Ovary (tissue), 9 donors: ENCODE measurements around the gene LEFTY2. TPM values are rescaled to one million over a fixed set of nuclear protein-coding genes. Genes with fewer than 3 reads are reported as not detected.

Experiments used
- DNase-seq, 5 donors: peaks; one replicate each; pipeline ENCODE4 v3.0.0-alpha.2; 2019 to 2020
- H3K27ac ChIP-seq, 2 donors: fragments of 200-600 bp; one replicate each; pipeline versions ENCODE4 v1.5.1 to v1.8.0; 2019 to 2022
- H3K27me3 ChIP-seq: fragments of 200-600 bp; one replicate; pipeline ENCODE4 v1.8.0; 2022
- H3K36me3 ChIP-seq: fragments of 200-600 bp; sonication (generic); one replicate; pipeline ENCODE4 v1.5.1; 2019
- H3K4me1 ChIP-seq: one replicate; pipeline ENCODE4 v1.8.1; 2013; ENCODE audit warnings: mild to moderate bottlenecking, moderate library complexity; ENCODE audit not compliant: insufficient read depth
- H3K4me3 ChIP-seq: fragments of 200-600 bp; sonication (generic); one replicate; pipeline ENCODE4 v1.5.1; 2017
- H3K9me3 ChIP-seq, 2 donors: fragments of 200-600 bp in 1 of 2; sonication (generic) in 1 of 2; one replicate each; pipeline versions ENCODE4 v1.5.1 to v1.8.1; 2013 to 2019; ENCODE audit warnings: mild to moderate bottlenecking in 1 of 2, moderate library complexity in 1 of 2
- EP300 ChIP-seq: sonication (generic); formaldehyde crosslinking; IDR thresholded peaks from one replicate; pipeline ENCODE4 v1.6.1; 2017; ENCODE audit warnings: antibody characterized with exemption
- POLR2A ChIP-seq: fragments of 450-650 bp; IDR thresholded peaks from one replicate; pipeline ENCODE4 v1.6.1; 2017; ENCODE audit warnings: antibody characterized with exemption, mild to moderate bottlenecking, moderate library complexity
- WGBS, 3 donors: extraction: QIAGEN DNeasy Blood & Tissue Kit in 1 of 3; methylation state at CpG; one replicate each; pipeline versions ENCODE4 v1.1.5 to v1.1.7; 2013 to 2017; 5-methylcytosine and 5-hydroxymethylcytosine counted together
- intact Hi-C, 4 donors: fragments of 100-400 bp; cut with DNase I; formaldehyde crosslinking; loops; one replicate each; pipeline versions ENCODE4 v1.11.0 to v1.15.1; 2022 to 2023
- polyA plus RNA-seq, 2 donors: library from polyadenylated mRNA; stranded (reverse); fragments of 200-250 nt in 1 of 2; fragments of 350-450 nt in 1 of 2; fragmentation: Illumina TruSeq in 1 of 2; extraction: RNeasy Lipid Tissue Mini Kit (QIAGEN cat#74804) in 1 of 2; gene quantifications; one replicate each; pipeline ENCODE4 v1.2.3, GENCODE V29; 2013 to 2014
- total RNA-seq, 7 donors: library from RNA; depleted of rRNA in 2 of 7; stranded (reverse); fragments of >200 nt in 2 of 7; fragmentation: NEBNext Ultra II Directional in 3 of 7; extraction: Animal tissue kit (Norgen Biotek cat#: 25700) in 3 of 7; gene quantifications; one replicate each; pipeline versions ENCODE4 v1.1.0 to v1.2.4, GENCODE V29; 2016 to 2023
- TF ChIP-seq, protein P1 (sequence below), 3 donors: fragments of 450-650 bp in 2 of 3; fragments of 200-600 bp in 1 of 3; IDR thresholded peaks; one replicate each; pipeline versions ENCODE4 v1.5.1 to v1.8.0; 2016 to 2022; ENCODE audit warnings: antibody characterized with exemption in 3 of 3, mild to moderate bottlenecking in 1 of 3
- donor health status: DM: no; HTN: no; CAD: no; lungs with moderate emphysema.
- donor health status: DM: no; HTN: no; CAD: no.
- donor health status: Bipolar disorder and iron deficiency.
- donor health status: DM: yes; HTN: yes; CAD: no.
- donor health status: DM: no; HTN: no; CAD: no.
- donor health status: DM: yes; HTN: yes; CAD: no.

Gene LEFTY2
- total and polyA plus RNA-seq, 9 donors: 9.7 to 196 (median 21.4) TPM

DNA sequence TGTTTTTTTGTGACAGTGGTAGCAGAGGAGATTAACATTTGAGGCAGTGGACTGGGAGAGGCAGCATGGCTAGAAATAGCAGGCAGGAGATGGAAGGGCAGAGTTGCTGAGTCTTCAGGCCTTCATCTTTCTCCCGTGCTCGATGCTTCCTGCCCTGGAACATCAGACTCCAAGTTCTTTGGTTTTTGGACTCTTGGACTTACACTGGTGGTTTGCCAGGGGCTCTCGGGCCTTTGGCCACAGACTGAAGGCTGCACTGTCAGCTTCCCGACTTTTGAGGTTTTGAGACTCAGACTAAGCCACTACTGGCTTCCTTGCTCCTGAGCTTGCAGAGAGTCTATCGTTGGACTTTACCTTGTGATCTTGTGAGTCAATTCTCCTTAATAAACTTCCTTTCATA lies 24.2 kb upstream of the LEFTY2 start:
- H3K27me3 ChIP-seq: no peaks in the 10 kb centered on the region
- WGBS, 3 donors: 35 to 49% (median 44%) methylated on average over 5 of the region's 5 CpGs
- H3K27ac ChIP-seq: peak overlapping the region in 1 of 2 donors; percentile 26
- H3K4me3 ChIP-seq: no peak overlapping the region
- no peaks in the 10 kb centered on the region for H3K36me3 ChIP-seq
- H3K9me3 ChIP-seq: no peaks in the 10 kb centered on the region
- TF ChIP-seq POLR2A: no peak
- TF ChIP-seq, protein P1, sequence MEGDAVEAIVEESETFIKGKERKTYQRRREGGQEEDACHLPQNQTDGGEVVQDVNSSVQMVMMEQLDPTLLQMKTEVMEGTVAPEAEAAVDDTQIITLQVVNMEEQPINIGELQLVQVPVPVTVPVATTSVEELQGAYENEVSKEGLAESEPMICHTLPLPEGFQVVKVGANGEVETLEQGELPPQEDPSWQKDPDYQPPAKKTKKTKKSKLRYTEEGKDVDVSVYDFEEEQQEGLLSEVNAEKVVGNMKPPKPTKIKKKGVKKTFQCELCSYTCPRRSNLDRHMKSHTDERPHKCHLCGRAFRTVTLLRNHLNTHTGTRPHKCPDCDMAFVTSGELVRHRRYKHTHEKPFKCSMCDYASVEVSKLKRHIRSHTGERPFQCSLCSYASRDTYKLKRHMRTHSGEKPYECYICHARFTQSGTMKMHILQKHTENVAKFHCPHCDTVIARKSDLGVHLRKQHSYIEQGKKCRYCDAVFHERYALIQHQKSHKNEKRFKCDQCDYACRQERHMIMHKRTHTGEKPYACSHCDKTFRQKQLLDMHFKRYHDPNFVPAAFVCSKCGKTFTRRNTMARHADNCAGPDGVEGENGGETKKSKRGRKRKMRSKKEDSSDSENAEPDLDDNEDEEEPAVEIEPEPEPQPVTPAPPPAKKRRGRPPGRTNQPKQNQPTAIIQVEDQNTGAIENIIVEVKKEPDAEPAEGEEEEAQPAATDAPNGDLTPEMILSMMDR (IDR thresholded peaks at IDR 0.05): no peak
- TF ChIP-seq EP300: no peak
- H3K4me1 ChIP-seq: peaks cover 2% of the 10 kb centered on the region
- peak in 2 of 5 donors; percentile 16 to 38 for DNase-seq
- intact Hi-C loops: no loop called here

DNA sequence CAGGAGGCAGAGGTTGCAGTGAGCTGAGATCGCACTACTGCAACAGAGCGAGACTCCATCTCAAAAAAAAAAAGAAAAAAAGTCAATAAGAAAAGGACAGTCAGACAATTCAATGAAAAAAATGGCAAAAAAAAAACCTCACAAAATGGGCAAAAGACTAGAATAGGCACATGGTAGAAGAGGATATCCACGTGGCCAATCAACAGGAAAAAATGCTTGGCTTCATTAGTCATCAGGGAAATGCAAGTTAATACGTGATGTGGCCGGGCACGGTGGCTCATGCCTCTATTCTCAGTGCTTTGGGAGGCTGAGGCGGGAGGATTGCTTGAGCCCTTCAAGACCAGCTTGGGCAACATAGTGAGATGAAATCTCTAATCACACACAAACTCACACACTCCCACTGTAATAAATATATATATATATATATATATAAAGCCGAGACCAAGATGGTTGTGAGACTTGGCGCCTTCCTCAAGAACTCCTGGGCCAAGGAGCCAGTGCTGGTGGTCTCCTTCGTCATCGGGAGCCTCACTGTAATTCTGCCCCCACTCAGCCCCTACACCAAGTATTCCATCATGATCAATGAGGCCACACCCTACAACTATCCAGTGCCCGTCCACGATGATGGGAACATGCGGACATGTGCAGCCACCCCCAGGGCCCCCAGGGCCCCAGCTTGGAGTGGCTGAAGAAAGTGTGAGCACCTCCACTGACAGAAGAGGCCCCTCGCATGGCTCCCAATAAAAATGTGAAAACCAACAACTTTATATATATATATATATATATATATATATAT lies 22.9 kb upstream of the LEFTY2 start:
- H3K36me3 ChIP-seq: no peaks in the 10 kb centered on the region
- no peaks in the 10 kb centered on the region for H3K9me3 ChIP-seq
- no peak overlapping the region for H3K4me3 ChIP-seq
- H3K4me1 ChIP-seq: peaks cover 2% of the 10 kb centered on the region
- 89 to 94% (median 92%) methylated on average over 15 of the region's 15 CpGs for whole genome bisulfite sequencing, 3 donors
- intact Hi-C loops: no loop called here
- TF ChIP-seq POLR2A: no peak
- TF ChIP-seq, protein P1 (IDR thresholded peaks at IDR 0.05): no peak
- no peak for TF ChIP-seq EP300
- no peaks in the 10 kb centered on the region for H3K27me3 ChIP-seq
- H3K27ac ChIP-seq: no peak overlapping the region
- peak in 1 of 5 donors; percentile 10 for DNase-seq

DNA sequence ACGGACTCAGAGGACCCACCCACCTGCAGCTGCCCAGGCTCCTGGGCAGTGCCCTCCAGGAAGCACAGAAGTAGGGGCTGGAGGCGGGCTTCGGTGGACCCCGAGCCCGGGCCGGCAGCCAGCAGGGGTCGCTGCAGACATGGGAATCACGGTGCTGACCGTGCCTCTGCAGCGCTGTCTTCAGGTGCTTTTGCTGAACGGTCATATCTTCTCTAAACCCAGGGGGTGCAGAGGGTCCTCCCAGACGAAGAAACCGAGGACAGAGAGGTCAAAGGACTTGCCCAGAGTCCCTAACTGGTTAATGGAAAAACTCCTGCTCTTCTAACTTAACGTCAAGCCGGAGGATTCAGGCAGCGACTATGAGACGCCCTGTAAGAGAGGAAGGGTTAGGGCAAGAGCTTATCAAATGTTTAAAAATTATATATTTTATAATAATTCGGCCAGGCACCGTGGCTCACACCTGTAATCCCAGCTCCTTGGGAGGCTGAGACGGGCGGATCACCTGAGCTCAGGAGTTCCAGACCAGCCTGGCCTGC lies 21.5 kb upstream of the LEFTY2 start:
- intact Hi-C loops: no loop called here
- WGBS, 3 donors: 31 to 37% (median 36%) methylated on average over 21 of the region's 21 CpGs
- TF ChIP-seq EP300 (no peak), POLR2A (no peak)
- TF ChIP-seq, protein P1 (IDR thresholded peaks at IDR 0.05): no peak
- Histone ChIP-seq H3K4me1 (peaks cover 2% of the 10 kb centered on the region), H3K27me3 (no peaks in the 10 kb centered on the region), H3K36me3 (no peaks in the 10 kb centered on the region), H3K4me3 (no peak overlapping the region), H3K9me3 (no peaks in the 10 kb centered on the region), H3K27ac (no peak overlapping the region)
- peak in 2 of 5 donors; percentile 23 to 62 for DNase-seq

DNA sequence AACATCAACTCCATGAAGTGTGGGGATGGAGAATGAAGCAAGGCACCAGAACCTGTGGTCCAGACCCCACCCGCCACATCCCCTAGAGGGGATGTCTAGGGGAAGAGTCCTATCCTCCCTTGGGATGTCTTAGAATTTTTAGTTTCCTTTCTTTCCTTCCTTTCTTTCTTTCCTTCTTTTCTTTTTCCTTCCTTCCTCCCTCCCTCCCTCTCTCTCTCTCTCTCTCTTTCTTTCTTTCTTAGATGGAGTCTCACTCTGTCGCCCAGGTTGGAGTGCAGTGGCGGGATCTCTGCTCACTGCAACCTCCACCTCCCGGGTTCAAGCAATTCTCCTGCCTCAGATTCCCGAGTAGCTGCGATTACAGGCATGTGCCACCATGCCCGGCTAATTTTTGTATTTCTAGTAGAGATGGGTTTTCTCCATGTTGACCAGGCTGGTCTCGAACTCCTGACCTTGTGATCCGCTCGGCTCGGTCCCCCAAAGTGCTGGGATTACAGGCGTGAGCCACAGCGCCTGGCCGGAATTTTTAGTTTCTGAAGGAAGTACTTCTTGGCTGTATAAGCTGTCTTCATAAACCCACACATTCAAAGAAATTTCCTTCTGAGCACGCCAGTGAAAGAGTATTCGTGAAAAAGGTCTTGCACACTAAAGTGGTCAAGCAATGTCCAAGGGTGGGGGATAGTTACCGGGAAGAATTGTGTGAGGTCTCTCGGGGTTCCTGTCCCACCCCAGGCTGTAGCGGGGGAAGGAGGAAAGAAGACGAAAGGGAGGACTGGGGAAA lies 20.8 kb upstream of the LEFTY2 start:
- no peak for DNase-seq
- H3K36me3 ChIP-seq: no peaks in the 10 kb centered on the region
- TF ChIP-seq POLR2A (no peak), EP300 (no peak)
- TF ChIP-seq, protein P1 (IDR thresholded peaks at IDR 0.05): no peak
- no peak overlapping the region for H3K27ac ChIP-seq
- no peaks in the 10 kb centered on the region for H3K27me3 ChIP-seq
- H3K4me3 ChIP-seq: no peak overlapping the region
- 67 to 77% (median 76%) methylated on average over 20 of the region's 20 CpGs for WGBS, 3 donors
- H3K9me3 ChIP-seq: no peaks in the 10 kb centered on the region
- H3K4me1 ChIP-seq: peaks cover 2% of the 10 kb centered on the region
- intact Hi-C loops: no loop called here
